ENCODE results near the gene STAT4.

STAT4 gene

GRCh38 chr2:191049728-191050639, 100.8 kb downstream of the STAT4 start:
- no peak for DNase-seq (ENCODE audit: low read depth in 1 of 2, low spot score in 1 of 2)

- DNase-seq (ENCODE audit: low read depth in 1 of 2, low spot score in 1 of 2), result no peak
These were observed 102.7 kb downstream of the STAT4 start for GRCh38 chr2:191048073-191048472.

- no peak for DNase-seq (ENCODE audit: low read depth in 1 of 2, low spot score in 1 of 2)
These were observed 105.7 kb downstream of the STAT4 start for GRCh38 chr2:191045141-191045540.

GRCh38 chr2:191043438-191043837, 107.4 kb downstream of the STAT4 start:
- no peak for DNase-seq (ENCODE audit: low read depth in 1 of 2, low spot score in 1 of 2)

GRCh38 chr2:191041418-191042161, 109.2 kb downstream of the STAT4 start:
- DNase-seq (ENCODE audit: low read depth in 1 of 2, low spot score in 1 of 2), result no peak

GRCh38 chr2:191039616-191040015, 111.2 kb downstream of the STAT4 start:
- DNase-seq (ENCODE audit: low read depth in 1 of 2, low spot score in 1 of 2), result no peak

- no peak for DNase-seq (ENCODE audit: low read depth in 1 of 2, low spot score in 1 of 2)
These were observed 112.1 kb downstream of the STAT4 start for GRCh38 chr2:191038741-191039140.

GRCh38 chr2:191038241-191038725, 112.5 kb downstream of the STAT4 start:
- DNase-seq (ENCODE audit: low read depth in 1 of 2, low spot score in 1 of 2), result no peak

- DNase-seq (ENCODE audit: low read depth in 1 of 2, low spot score in 1 of 2), result no peak
These were observed 113.4 kb downstream of the STAT4 start for GRCh38 chr2:191037351-191037750.

GRCh38 chr2:191036363-191036762, 114.4 kb downstream of the STAT4 start:
- no peak for DNase-seq (ENCODE audit: low read depth in 1 of 2, low spot score in 1 of 2)

- no peak for DNase-seq (ENCODE audit: low read depth in 1 of 2, low spot score in 1 of 2)
These were observed 118.0 kb downstream of the STAT4 start for GRCh38 chr2:191032588-191033429.

GRCh38 chr2:191031256-191031655, 119.5 kb downstream of the STAT4 start:
- no peak for DNase-seq (ENCODE audit: low read depth in 1 of 2, low spot score in 1 of 2)

- DNase-seq (ENCODE audit: low read depth in 1 of 2, low spot score in 1 of 2), result no peak
These were observed 120.2 kb downstream of the STAT4 start for GRCh38 chr2:191030521-191031154.

- no peak for DNase-seq (ENCODE audit: low read depth in 1 of 2, low spot score in 1 of 2)
These were observed 121.4 kb downstream of the STAT4 start for GRCh38 chr2:191029280-191029950.

GRCh38 chr2:191026377-191026776, 124.4 kb downstream of the STAT4 start:
- DNase-seq (ENCODE audit: low read depth in 1 of 2, low spot score in 1 of 2), result no peak

GRCh38 chr2:191025135-191025534, 125.7 kb downstream of the STAT4 start:
- no peak for DNase-seq (ENCODE audit: low read depth in 1 of 2, low spot score in 1 of 2)

- no peak for DNase-seq (ENCODE audit: low read depth in 1 of 2, low spot score in 1 of 2)
These were observed 127.5 kb downstream of the STAT4 start for GRCh38 chr2:191023235-191023679.

- no peak for DNase-seq (ENCODE audit: low read depth in 1 of 2, low spot score in 1 of 2)
These were observed 129.9 kb downstream of the STAT4 start for GRCh38 chr2:191020742-191021381.

GRCh38 chr2:191020221-191020741, 130.5 kb downstream of the STAT4 start:
- peak; percentile 78 to 92 for DNase-seq (ENCODE audit: low read depth in 1 of 2, low spot score in 1 of 2)

All from activated T-helper 1 cell treated with anti-CD3 and anti-CD28 coated beads, Interleukin-2, amount 50 U/mL, for 16 hours (primary cell).